GM21737 (cell line): ENCODE measurements around the gene PCSK5.
"Not testable (repeated sequence)": the region's sequence is repeated elsewhere in the genome, so short reads cannot be mapped to it uniquely, and the experiment has no call there.

Source experiments
- ATAC-seq: cut with Tn5 transposase; IDR thresholded peaks from one replicate; pipeline ENCODE4 v1.9.1; 2021; ENCODE audit warnings: mild to moderate bottlenecking, moderate library complexity; ENCODE audit not compliant: unreplicated experiment

The PCSK5 gene

DNA sequence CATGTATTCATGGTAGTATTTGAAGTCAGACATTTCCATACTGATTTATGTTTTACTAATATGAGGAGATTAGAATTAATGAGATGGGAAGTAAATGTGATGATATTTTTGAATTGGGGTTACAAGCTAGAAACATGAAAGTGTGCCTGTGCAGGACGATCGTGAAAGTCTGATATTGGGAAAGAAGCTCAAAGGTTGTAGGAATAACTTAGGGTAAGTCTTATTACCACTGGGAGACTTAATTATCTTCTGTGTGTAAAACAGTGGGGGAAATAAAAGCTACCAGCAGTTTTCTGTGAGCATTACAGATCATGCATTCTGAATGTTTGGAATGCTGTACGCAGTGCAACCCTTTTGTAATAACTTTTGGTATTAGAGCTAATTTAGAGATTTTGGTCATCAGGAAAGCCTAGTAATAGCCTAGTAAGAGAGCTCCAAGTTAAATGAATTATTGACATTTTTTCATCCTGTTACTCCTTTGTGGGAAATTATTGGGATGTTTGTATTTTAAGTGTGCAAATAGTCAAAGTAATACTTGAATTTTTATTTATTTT lies 153.9 kb downstream of the PCSK5 start:
- ATAC-seq, result no peak

DNA sequence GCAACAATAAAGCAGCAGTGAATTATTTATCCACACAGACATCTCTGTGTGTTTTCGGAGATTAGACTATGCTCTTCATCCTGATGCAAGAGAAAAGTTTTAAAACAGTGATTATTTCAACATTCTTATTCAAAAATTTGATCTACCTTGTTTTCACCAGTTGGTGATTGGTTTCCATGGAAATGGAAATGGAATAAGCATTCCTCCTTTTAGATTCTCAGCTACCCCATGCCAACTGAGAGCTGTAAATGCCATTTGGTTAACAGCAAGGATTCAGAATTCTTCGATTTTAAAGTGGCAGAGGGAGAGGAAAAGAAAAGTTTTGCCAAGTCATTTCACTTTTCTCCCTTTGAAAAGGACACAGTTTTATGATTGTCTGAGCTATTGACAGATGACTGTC lies 154.7 kb downstream of the PCSK5 start:
- ATAC-seq, result no peak

DNA sequence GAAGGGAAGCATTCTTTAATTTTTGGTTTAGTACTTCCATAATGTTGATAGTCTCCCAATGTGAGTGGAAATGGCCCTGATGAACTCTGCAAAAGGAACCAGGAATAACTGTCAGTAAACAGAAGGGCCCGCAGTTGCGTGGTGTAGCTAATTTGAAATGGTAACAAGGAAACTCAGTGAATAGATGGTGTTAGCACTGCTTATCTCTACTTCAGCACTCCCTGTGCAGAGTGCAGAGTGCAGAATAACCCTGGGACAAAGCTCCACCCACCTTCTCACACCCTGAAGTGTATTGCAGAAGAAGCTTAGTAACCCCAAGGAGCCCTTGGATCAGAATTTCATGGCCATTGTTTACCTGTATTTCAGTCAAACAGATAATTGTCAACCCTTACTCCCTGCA lies 158.9 kb downstream of the PCSK5 start:
- ATAC-seq, result no peak

DNA sequence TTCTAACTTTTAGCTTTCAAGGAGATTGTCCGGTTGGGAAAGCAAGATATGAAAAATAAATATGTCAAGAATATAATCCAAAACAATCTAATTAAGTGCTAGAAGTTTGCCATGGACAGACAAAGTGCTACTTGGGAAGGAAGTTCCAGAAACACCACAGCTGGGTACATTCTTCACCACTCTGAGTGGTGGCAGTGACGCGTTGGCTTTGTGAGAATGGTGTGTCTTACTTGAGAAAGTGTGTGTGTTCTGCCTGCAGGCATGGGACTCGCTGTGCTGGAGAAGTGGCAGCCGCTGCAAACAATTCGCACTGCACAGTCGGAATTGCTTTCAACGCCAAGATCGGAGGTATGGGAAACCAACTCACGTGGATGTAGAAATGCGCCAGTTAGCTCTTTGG lies 177.2 kb downstream of the PCSK5 start:
- no peak for ATAC-seq

DNA sequence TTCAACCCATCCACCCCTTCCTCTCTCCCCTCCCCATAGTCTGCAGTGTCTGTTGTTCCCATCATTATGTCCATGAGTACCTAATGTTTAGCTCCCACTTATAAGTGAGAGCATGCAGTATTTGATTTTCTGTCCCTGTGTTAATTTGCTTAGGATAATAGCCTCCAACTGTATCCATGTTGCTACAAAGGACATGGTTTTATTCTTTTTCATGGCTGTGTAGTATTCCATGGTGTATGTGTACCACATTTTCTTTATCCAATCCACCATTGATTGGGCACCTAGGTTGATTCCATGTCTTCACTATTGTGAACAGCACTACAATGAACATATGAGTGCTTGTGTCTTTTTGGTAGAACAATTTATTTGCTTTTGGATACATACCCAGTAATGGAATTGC lies 187.1 kb downstream of the PCSK5 start:
- no peak for ATAC-seq

DNA sequence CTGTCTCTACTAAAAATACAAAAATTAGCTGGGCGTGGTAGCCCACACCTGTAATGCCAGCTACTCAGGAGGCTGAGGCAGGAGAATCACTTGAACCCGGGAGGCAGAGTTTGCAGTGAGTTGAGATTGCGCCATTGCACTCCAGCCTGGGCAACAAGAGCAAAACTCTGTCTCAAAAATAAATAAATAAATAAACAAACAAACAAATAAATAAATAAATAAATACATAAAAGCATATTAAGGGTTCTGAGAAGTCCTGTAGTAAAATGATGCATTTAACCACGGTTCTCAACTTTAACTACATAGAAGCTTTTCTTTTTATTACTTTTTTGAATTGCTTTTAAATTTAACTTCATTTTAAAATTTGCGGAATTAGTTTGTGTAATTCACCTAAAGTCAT lies 190.8 kb downstream of the PCSK5 start:
- not testable (repeated sequence) for ATAC-seq

DNA sequence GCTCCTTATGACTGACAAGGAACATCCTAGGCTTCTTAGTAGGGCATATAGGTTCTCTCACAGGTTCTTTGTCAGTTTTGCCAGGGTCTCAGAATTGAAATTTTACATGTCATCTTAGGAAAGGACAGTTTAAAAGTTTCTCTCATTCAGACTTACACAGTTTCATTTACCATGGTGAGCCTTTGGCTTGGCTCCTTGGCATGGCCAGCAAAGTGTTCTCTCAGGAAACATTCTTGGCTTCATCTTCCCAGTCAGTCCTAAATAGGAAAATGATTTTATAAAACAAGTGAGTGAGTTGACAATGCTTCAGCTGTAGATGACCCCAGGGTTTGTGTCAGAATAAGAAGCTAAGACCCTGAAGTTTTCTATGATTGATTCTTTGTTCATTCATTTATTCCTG lies 191.6 kb downstream of the PCSK5 start:
- no peak for ATAC-seq

DNA sequence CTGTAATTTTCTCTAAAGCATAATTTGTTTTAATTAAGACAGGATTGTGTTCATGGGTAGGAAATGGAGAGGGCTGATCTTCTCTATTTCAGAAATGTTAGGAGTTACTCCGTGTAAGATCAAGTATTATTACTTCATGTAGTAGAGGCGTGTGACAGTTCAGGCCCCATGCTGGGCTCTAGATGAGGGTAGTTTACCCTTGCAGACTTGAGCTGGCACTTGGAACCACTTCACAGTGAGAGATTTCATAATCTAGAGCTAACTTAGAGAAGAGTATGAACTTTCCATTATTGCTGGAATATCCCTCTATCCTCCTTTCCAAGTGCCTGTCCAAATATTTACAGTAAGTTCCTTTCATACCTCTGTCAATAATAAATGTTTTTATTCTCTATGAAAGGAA lies 195.1 kb downstream of the PCSK5 start:
- ATAC-seq, result no peak

DNA sequence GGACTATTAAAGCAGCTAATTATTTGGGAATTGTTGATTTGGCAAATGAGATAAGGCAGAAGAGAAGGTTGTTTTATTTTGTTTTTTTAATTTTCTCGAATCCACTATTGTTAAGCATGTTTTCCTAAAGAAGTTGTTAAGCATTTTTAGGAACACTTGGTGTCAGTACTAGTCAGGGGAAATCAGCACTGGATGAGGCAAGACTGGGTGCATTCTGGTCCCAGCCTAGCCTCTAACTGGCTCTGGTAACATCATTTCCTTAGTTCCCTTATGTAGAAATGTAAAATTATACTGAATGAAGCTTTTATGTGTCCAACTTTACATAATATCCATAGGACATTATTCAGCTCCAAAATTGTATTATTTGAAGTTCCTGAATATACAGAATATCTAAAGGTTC lies 196.1 kb downstream of the PCSK5 start:
- no peak for ATAC-seq

DNA sequence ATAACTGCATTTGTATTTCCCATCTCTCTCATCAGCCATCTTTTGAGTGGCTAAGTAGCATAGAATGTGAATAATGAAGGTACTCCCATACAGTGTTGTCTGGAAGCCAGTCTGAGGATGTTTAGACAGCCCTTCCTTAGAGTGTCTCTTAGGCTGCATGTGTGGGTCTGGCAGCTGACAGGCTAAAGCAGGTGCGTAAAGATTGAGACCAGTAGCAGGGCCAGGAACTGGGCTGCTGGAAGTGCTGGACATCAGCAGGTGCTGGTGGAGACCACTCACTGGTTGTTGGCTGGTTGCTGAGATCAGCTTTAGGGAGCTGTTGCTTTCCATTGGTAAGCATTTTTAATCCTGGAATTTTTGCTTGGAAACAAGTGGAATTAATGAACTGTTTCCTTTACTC lies 197.5 kb downstream of the PCSK5 start:
- ATAC-seq, result no peak

DNA sequence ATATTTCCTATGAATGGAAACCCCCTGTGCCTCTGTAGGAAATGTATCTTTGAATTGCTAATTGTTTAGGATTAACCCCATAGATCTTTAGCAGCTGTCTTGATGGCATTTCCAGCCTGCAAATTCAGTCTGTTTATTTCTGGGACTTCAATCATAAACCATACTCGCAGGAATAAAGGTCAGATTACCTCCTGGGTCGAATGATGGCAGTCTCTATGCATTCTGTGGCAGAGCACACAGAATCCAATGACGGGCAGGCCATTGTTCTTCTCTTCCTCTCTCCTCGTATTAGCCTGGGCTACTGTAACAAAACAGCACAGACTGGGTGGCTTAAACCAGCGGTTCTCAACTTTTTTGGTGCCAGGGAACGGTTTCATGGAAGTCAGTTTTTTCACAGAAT lies 199.9 kb downstream of the PCSK5 start:
- no peak for ATAC-seq

DNA sequence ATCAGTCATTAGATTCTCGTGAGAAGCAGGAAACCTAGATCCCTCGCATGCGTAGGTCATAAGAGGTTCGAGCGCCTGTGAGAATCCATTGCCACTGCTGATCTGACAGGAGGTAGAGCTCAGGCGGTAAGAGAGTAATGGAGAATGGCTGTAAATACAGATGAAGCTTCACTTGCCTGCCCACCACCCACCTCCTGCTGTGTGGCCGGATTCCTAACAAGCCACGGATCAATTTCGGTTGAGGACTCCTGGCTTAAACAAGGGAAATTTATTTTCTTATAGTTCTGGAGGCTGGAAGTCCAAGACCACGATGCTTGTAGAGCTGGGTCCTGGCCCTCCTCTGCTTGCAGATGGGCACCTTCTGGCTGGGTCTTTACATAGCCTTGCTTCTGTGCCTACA lies 200.4 kb downstream of the PCSK5 start:
- no peak for ATAC-seq

DNA sequence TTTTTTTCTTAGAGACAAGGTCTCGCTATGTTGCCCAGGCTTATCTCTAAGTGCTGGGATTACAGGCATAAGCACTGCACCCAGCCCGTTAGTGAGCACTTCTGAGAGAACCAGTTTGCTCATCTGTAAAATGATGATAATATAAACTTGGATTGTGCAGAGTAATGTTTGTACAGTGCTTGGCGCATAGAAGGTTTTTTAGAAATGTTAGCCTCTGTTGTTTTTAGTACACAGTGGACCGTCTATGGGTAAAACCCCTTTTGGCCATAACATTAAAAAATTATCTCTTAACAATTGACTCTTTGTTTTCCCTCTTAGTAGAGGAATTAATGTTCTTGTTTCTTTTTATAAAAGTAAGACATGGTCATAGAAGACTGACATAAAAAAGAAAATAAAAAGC lies 202.1 kb downstream of the PCSK5 start:
- no peak for ATAC-seq

DNA sequence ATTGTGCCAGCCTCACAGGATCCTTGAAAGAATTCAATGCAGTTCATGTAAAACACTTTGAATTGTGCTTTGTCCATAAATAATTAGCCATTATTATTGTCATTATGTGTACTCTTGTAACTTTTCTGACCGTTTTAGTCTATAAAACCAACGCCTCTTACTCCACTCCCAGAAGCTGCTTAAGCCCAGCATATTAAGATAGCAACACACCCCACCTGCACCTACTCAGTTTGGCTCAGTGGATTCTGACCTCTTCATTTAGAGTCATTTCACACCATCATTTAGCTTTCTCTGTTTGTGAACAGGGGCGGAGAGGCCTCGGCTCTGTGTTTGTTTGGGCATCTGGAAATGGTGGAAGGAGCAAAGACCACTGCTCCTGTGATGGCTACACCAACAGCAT lies 205.1 kb downstream of the PCSK5 start:
- ATAC-seq, result no peak

DNA sequence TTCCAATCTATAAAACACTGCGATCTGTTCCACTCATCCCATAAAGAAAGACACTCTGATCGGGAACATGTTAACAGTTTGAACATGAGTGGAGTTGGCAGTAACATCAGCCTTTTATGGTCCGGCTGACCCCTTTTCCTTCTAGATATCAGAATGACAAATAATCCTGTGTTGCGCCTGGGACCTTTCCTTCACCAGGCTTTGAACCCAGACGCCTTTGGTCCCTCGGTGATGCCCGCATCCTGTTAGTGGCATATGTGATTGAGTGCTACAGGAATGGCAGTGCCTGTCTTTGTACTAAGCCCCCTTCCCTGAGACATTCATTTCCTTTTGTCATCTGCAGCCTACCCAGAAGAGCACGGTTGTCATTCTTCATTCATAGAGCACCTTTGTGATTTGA lies 209.0 kb downstream of the PCSK5 start:
- ATAC-seq, result no peak

DNA sequence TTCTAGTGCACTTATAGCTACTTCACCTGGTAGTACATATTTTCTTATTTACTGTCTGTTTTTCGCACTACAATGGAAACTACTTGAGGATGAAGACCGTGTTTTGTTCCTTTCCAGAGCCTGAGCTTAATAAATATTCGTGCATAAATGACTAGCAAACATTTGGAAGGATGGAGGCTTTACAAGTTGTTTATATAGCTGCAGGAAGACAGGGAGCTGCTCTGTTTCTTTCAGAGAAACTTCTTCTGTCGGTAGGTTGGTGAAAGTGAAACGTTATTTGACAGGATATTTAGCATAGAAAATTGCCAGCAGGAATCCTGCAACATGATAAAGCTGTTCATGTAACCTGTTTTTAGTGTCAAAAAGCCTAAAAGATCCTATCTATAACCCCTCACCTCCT lies 210.6 kb downstream of the PCSK5 start:
- no peak for ATAC-seq

DNA sequence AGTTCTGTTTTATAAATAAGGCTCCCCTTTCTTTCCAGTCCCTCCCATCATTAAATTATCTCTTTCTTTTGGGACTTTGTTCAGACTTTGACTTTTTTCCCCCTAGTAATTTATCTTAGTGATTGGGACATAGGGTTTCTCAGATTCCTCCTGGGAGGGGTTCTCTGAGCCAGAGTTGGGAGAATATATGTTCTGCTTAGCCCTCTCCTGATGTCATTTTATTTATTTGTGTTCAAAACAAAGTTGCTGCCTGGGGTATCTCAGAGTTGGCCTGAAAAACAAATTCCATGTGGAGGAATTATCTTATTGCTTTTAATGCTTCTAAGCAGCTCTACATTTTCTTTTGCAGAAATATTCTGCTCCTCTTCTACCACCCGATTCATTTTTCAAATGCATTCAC lies 211.0 kb downstream of the PCSK5 start:
- no peak for ATAC-seq

DNA sequence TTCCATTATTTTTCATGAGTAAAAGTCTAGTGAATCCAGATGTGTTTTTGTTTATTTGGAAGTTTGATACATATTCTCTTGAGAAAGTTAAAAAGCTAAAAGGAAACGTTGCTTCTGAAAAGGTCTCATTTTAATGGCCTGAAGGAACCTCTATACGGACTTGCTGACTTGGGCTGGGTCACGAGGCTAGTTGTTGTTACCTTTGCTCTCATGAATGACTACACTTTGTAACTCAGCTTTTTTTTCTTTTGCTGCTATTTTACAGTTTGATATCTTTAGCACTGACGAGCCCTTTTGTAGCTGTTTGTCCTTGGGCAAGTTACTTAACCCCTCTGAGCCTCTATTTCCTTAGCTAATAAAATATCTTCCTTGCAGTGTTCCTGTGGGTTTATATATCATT lies 211.5 kb downstream of the PCSK5 start:
- ATAC-seq, result no peak

DNA sequence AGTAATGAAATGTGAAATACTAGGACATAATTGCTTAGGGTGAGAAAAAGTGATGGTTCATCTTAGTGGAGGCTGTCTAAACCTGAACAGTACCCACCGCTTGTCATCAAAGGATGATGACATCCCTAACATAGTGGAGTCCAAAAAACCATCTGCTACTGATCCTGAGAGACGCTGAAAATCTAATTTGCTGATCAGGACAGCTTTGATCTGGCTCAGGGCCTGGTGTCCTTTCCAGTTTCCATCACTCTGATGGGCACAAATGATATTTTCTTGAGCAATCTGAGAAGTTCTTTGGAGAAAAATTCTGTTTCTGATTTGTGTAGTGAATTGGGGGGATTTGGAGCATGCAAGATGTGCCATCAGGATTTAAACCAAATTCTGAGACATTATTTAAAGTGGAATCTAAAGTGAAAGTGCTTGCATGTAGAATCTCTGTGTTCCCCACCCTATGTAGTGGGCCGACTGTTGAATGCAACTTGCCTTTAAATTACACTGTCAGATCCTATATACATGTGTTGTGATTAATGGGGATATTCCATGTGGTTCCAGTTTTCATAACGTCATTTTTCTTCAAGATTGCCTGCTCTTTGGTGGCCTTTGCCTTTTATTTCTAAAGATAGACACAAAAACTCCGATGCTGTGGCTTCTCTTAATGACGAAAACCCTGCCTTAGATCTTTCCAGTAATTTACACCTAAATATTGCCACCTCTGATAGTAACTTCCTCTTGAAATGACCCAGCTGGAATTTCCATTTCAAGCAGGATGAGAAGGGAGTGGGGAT lies 213.2 kb downstream of the PCSK5 start:
- ATAC-seq, result no peak

DNA sequence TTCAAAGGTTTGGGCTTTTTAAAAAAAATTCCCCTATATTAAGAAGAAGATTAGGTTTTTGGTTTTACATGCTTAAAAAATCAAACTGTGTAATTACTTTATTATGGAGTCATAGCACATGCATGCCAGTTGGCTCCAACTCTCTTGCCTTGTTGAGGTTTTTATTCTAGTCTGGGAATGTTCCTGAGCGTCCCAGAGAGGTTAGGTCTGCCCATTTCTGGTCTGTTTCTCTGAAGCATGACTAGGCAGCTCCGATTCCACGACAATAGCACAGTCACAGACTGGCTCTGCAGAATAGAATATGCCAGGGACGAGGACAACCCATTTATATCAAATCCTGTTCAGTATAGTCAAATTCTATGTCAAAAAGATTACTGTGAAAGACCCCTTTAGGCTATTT lies 217.0 kb downstream of the PCSK5 start:
- no peak for ATAC-seq

DNA sequence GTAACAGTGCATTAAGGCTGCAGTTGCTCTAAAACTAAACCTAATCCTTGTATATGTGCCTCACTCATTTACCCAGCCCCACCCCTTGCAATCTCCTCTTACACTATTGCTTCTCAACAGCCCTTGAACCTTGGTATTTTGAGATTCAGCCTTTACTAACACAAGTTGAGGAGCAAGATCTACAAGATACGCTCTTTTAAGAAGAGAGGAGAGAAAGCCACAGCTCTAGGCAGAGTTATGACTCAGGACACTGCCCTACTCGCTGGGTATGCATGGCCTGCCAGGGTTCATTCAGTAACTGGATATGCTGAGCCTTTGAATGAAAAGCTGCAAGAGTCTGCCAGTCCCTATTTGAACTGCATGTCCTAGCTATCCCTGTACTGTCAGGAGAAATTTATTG lies 219.5 kb downstream of the PCSK5 start:
- ATAC-seq, result no peak

DNA sequence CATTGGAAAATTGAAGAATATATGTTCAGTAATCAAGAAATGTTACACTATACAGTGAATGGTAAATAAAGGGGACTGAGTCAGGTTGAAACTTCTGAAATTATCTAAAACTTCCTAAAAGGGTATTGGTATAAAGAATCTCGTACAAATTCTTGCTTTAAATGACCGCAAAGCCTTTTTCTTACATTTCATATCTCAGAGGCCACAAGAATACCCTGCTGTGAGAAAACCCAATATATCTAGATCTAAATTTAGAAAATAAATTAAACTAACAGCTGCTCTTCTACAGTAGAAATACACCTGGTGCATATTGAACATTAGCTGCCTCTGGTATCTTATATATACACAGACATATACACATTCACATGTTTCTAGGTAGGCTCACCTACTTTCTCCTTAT lies 221.7 kb downstream of the PCSK5 start:
- ATAC-seq, result no peak

DNA sequence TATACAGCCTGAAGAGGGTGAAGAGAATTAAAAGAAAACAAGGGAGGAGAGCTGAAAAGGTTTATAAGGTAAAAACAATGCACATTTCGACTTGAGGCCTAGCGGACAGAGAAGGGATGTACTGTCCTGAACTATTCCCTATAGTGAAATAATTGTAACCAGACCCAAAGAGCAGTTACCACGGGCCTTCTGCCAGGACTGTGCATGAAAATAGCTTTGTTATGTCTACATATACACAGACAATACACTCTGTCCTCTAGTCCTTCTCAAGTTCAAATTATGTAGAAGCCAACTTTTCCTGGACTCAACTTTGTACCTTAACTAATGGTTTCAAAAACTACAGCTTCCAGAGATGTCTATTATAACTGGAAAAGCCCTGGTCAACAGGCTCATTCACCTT lies 223.7 kb downstream of the PCSK5 start:
- no peak for ATAC-seq
